GM12864 (cell line): ENCODE measurements around the gene SHTN1.

ENCODE experiments used
- DNase-seq: peaks from one replicate; pipeline ENCODE4 v3.0.0-alpha.2; 2011; ENCODE audit warnings: low read depth
- H3K4me3 ChIP-seq: 2 replicates; pipeline ENCODE4 v1.5.1; 2011; ENCODE audit warnings: mild to moderate bottlenecking, low read depth, low read length, control low read depth
- TF ChIP-seq, protein P1 (sequence below): IDR thresholded peaks from 2 replicates; pipeline ENCODE4 v1.5.1; 2011; ENCODE audit warnings: low read depth, mild to moderate bottlenecking, moderate library complexity, low read length, control low read depth, inconsistent platforms; ENCODE audit errors: missing control alignments

The SHTN1 gene

DNA sequence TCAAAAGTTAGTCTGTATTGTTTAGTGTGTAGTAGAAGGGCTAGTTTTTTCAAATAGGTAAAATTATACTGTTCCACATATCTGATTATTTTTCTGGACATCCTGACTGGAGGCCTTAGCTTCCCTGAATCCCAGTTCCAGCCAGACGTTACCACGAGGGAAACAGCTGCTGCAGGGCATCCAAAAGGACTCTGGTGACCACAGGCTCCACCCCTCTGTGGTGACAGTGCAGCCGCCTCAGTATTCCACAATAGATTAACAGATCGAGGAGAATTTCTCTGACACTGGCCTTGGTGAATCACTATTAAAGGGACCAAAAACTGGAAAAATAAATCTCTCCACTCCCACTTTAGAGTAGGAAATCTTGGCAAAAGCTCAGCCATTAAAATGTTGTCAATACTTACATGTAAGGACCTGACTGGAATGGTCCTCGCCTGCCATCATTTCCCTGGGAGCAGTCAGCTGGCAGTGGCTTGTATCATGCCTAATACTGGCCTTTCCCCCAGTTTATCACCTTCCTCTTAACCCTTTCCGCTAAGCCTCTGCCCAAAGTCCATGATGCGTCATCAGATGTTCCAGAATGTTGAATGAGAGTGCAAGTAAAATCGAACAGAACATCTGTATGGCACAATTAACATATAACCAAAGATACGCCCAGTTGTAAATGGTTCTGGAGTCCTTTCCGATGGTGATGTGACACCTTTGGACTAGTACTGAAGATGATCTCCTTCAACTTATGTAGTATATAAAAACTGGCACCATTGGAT is 124.1 kb downstream of the SHTN1 start:
- TF ChIP-seq, protein P1, sequence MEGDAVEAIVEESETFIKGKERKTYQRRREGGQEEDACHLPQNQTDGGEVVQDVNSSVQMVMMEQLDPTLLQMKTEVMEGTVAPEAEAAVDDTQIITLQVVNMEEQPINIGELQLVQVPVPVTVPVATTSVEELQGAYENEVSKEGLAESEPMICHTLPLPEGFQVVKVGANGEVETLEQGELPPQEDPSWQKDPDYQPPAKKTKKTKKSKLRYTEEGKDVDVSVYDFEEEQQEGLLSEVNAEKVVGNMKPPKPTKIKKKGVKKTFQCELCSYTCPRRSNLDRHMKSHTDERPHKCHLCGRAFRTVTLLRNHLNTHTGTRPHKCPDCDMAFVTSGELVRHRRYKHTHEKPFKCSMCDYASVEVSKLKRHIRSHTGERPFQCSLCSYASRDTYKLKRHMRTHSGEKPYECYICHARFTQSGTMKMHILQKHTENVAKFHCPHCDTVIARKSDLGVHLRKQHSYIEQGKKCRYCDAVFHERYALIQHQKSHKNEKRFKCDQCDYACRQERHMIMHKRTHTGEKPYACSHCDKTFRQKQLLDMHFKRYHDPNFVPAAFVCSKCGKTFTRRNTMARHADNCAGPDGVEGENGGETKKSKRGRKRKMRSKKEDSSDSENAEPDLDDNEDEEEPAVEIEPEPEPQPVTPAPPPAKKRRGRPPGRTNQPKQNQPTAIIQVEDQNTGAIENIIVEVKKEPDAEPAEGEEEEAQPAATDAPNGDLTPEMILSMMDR = no peak

DNA sequence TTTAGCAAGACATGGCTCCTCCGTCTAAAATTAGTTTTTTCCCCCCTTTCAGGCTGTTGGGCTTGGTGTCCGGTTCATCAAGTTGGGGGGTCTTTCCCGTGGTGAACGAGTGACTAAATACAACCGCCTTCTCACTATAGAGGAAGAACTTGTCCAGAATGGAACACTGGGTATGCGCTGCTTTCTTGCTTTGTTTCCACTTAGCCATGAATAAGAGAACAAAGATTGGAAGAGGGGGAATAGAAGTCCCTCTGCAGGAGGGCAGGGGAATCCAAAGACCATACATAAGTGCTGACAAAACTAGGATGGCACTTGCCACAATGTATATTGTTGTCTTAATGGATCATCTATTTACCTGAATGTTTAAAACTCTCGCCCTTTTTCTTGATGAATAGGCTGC is 125.2 kb downstream of the SHTN1 start:
- TF ChIP-seq, protein P1 = no peak
- no peak overlapping the region for H3K4me3 ChIP-seq
- DNase-seq = no peak

More for the DNA sequence above, 124.1 kb downstream of the SHTN1 start:
- no peak overlapping the region for H3K4me3 ChIP-seq
- no peak for DNase-seq

DNA sequence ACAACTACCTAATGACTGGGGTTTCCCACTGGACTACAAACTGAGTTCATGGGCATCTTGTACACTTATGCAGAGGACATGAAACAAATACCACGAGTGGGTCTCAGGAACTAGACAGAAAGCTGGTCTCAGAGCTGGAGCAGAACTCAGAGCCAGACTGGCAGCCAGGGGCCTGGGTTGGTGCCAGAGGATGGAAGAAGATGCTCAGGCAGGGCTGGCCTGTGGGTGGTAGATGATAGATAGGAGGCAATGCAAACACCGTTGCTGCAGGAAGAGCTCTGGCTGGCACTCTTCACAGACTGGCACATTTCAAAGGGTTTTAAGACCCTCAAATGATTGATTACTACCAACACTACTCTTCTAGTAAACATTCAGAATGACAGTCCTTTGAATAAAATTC is 126.9 kb downstream of the SHTN1 start:
- TF ChIP-seq, protein P1 = no peak
- no peak for DNase-seq
- H3K4me3 ChIP-seq = no peak overlapping the region

DNA sequence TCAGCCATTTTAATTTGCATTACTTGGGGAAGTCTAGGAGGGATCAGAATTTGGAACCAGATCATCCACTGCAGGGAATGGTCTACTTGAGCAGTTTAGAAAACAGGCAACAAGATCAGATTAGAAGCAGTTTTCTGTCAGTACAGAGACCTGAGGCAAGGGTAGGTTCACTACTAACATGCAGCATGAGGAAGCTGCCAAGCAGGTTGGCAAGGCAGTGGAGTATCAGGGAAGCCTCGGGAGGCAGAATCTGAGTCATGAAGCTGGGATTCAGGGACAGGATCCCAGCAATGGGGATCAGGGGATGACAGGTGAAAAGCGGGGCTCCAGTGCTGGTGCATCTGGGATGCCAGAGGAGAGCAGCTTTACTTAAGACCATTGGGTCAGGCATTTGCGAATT is 127.6 kb downstream of the SHTN1 start:
- H3K4me3 ChIP-seq = no peak overlapping the region
- no peak for DNase-seq
- TF ChIP-seq, protein P1 = no peak

DNA sequence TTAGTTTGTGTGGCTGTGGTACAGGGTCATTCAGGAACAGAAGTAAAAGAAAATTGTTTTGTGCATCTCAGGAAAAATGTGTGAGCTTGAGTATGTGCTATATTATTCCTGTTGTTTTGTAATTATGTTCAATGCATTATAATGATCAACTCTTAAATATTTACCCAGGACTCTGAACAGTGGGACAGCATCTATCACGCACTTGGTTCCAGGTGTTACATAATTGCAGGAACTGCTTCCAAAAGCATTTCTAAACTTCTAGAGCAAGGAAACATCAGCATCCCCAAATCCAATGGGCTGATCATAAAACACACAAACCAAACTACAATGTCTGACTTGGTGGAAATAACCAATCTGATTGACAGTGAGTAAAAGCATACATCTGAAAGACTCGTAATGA is 129.1 kb downstream of the SHTN1 start:
- DNase-seq = no peak
- H3K4me3 ChIP-seq = no peak overlapping the region
- TF ChIP-seq, protein P1 = no peak

DNA sequence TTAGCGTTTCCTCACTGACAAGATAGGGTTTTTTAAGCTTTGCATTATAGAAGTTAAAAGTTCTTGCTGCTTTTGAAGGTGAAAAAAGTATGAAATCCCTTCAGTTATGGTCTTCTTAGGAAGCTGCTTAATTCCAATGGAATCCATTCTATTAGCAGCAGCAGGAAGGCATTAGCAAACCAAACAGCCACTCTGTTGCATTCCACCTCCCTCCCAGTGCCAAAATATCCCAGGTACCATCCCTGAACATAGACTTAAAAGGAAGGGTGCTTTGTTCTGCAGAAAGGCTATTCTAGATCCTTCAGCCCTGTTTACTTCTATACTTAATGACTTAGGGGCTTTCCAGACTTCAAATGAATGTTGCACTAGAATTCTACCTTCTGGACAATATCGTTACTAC is 131.9 kb downstream of the SHTN1 start:
- H3K4me3 ChIP-seq = no peak overlapping the region
- no peak for DNase-seq
- TF ChIP-seq, protein P1 = no peak

DNA sequence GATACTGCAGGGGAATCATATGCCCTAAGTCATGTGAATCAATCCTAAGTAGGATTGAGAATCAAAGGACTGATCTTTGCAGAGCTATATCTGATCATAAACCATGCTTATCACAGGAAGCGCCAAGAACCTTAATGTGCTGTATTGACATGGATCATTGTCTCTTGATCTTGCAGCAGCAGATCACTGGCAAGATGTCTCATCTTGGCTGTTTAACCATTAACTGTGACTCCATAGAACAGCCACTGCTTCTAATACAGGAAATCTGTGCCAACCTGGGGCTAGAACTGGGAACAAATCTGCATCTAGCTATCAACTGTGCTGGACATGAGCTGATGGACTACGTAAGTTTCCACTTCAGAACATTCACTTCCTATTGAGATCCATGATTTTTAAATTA is 134.0 kb downstream of the SHTN1 start:
- TF ChIP-seq, protein P1 = no peak
- no peak for DNase-seq
- no peak overlapping the region for H3K4me3 ChIP-seq
